ENCODE results near the gene CCNF.

The CCNF gene

GRCh38 chr16:2458887-2459646 is 29.8 kb downstream of the CCNF start:
- DNase-seq = no peak

GRCh38 chr16:2459647-2460390 is 30.6 kb downstream of the CCNF start, which contains the start of gene TEDC2:
TSS of gene TEDC2 (plus strand) at chr16:2460109. CDS start at chr16:2460145, 36 bp downstream.
- peak; percentile 91 to 96 for DNase-seq

- DNase-seq = no peak
These were observed 31.1 kb downstream of the CCNF start for GRCh38 chr16:2460391-2460713.

GRCh38 chr16:2460916-2461315 is 31.7 kb downstream of the CCNF start:
- no peak for DNase-seq

- DNase-seq = no peak
These were observed 33.0 kb downstream of the CCNF start for GRCh38 chr16:2462031-2462866.

GRCh38 chr16:2464333-2464732 is 35.1 kb downstream of the CCNF start:
- no peak for DNase-seq

GRCh38 chr16:2465653-2466415 is 36.6 kb downstream of the CCNF start:
- peak in 1 of 2 experiments; percentile 24 for DNase-seq

- no peak for DNase-seq
These were observed 37.6 kb downstream of the CCNF start for GRCh38 chr16:2466667-2467527.

- DNase-seq = peak in 1 of 2 experiments; percentile 75
These were observed 38.4 kb downstream of the CCNF start for GRCh38 chr16:2467528-2468232.

- peak; percentile 71 to 86 for DNase-seq
These were observed 39.0 kb downstream of the CCNF start for GRCh38 chr16:2468233-2468724.

- peak; percentile 77 to 93 for DNase-seq
These were observed 39.6 kb downstream of the CCNF start for GRCh38 chr16:2468725-2469398.

GRCh38 chr16:2469399-2470233 is 40.4 kb downstream of the CCNF start:
- peak in 1 of 2 experiments; percentile 38 for DNase-seq

- DNase-seq = no peak
These were observed 41.0 kb downstream of the CCNF start for GRCh38 chr16:2470234-2470601.

GRCh38 chr16:2470603-2471015 is 41.4 kb downstream of the CCNF start:
- DNase-seq = peak; percentile 89 to 90

- DNase-seq = peak; percentile 85 to 89
These were observed 41.9 kb downstream of the CCNF start, which contains the start of gene NTN3 for GRCh38 chr16:2471016-2471652. TSS of gene NTN3 (plus strand) at chr16:2471297. CDS start at chr16:2471702, 405 bp downstream.

- peak in 1 of 2 experiments; percentile 51 for DNase-seq
These were observed 42.6 kb downstream of the CCNF start for GRCh38 chr16:2471653-2472487.

GRCh38 chr16:2472488-2472864 is 43.2 kb downstream of the CCNF start:
- no peak for DNase-seq

All from NCI-H446 (cell line).